Measurements from ENCODE around the gene SYMPK.
A peak's percentile ranks its signal among the peaks of the same experiment; 100 is the strongest.

Gene SYMPK

DNA sequence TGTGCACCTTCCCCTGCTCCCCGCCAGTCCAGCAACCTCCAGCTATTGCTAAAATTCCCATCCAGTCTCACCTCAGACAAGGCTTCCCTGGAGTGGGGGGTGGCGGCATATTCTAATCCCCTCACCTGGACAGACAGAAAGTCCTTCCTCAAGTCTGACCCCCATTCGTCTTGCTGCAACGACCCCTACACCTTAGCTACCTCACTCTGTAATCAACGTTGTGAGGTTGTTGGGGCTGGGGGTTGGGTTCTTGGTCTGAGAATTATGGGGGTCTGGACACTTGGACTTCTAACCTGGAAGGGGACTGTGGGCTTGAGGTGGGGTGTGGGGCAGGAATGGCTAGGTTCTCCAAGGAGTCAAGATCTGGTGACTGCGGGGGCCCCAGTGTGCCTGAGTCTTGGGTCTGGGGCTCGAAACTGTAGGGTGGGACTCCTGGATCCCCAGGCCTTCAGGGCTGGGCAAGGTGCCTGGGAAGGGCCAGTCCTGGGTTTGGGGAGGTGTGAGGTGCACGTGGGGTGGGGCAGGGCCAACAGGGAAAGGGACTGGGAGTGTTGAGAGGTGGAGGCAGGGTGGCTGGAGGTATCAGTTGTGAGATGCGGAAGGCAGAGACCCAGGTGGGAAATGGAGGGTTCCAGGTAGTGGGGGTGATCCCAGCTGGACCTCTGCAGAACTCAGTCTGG is 2.5 kb upstream of the SYMPK start:
- no peak overlapping the region for H3K4me3 ChIP-seq (ENCODE audit: low read depth, low read length)
- H3K9ac ChIP-seq, result no peak overlapping the region
- TF ChIP-seq, protein P1, sequence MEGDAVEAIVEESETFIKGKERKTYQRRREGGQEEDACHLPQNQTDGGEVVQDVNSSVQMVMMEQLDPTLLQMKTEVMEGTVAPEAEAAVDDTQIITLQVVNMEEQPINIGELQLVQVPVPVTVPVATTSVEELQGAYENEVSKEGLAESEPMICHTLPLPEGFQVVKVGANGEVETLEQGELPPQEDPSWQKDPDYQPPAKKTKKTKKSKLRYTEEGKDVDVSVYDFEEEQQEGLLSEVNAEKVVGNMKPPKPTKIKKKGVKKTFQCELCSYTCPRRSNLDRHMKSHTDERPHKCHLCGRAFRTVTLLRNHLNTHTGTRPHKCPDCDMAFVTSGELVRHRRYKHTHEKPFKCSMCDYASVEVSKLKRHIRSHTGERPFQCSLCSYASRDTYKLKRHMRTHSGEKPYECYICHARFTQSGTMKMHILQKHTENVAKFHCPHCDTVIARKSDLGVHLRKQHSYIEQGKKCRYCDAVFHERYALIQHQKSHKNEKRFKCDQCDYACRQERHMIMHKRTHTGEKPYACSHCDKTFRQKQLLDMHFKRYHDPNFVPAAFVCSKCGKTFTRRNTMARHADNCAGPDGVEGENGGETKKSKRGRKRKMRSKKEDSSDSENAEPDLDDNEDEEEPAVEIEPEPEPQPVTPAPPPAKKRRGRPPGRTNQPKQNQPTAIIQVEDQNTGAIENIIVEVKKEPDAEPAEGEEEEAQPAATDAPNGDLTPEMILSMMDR (IDR thresholded peaks at IDR 0.05), result no peak
- H3K79me2 ChIP-seq, result peaks cover 3% of the 10 kb centered on the region
- no peaks in the 10 kb centered on the region for H3K36me3 ChIP-seq (ENCODE audit: control insufficient read depth, insufficient read depth, low read length)
- no peaks in the 10 kb centered on the region for H3K9me3 ChIP-seq (ENCODE audit: control insufficient read depth, low read length)
- peaks cover 3% of the 10 kb centered on the region for H3K4me1 ChIP-seq
- no peak overlapping the region for H2AFZ ChIP-seq
- no peak overlapping the region for H3K27ac ChIP-seq
- no peak overlapping the region for H3K4me2 ChIP-seq (ENCODE audit: low read length)
- no peaks in the 10 kb centered on the region for H3K27me3 ChIP-seq (ENCODE audit: control insufficient read depth, insufficient read depth, low read length)

DNA sequence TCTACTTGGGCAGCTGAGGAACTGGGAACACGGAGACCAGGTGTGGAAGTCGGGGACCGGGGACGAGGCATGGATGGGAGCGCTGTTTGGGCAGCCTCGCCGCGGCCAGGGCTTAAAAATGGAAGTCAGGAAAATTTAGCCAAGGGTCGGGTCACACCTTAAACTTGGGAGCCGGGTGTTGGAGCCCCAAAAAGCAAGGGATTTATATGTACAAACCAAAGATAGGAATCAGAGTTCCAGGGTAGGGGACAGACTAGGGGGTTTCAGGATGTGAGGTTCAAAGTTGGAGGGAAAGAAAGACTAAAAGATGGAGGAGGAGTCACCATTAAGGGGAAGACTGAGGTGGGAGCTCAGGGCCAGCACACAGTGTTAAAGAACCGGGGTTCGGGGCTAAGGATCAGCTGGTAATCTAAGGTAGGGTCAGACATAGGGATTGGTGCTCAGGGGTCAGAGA is 1.7 kb upstream of the SYMPK start:
- H2AFZ ChIP-seq, result peak overlapping the region; percentile 82
- H3K9ac ChIP-seq, result no peak overlapping the region
- H3K27me3 ChIP-seq (ENCODE audit: control insufficient read depth, insufficient read depth, low read length), result no peaks in the 10 kb centered on the region
- peaks cover 3% of the 10 kb centered on the region for H3K79me2 ChIP-seq
- H3K9me3 ChIP-seq (ENCODE audit: control insufficient read depth, low read length), result no peaks in the 10 kb centered on the region
- H3K4me2 ChIP-seq (ENCODE audit: low read length), result no peak overlapping the region
- no peak overlapping the region for H3K4me3 ChIP-seq (ENCODE audit: low read depth, low read length)
- TF ChIP-seq, protein P1 (IDR thresholded peaks at IDR 0.05), result no peak
- H3K4me1 ChIP-seq, result peaks cover 3% of the 10 kb centered on the region
- H3K36me3 ChIP-seq (ENCODE audit: control insufficient read depth, insufficient read depth, low read length), result no peaks in the 10 kb centered on the region
- H3K27ac ChIP-seq, result no peak overlapping the region

DNA sequence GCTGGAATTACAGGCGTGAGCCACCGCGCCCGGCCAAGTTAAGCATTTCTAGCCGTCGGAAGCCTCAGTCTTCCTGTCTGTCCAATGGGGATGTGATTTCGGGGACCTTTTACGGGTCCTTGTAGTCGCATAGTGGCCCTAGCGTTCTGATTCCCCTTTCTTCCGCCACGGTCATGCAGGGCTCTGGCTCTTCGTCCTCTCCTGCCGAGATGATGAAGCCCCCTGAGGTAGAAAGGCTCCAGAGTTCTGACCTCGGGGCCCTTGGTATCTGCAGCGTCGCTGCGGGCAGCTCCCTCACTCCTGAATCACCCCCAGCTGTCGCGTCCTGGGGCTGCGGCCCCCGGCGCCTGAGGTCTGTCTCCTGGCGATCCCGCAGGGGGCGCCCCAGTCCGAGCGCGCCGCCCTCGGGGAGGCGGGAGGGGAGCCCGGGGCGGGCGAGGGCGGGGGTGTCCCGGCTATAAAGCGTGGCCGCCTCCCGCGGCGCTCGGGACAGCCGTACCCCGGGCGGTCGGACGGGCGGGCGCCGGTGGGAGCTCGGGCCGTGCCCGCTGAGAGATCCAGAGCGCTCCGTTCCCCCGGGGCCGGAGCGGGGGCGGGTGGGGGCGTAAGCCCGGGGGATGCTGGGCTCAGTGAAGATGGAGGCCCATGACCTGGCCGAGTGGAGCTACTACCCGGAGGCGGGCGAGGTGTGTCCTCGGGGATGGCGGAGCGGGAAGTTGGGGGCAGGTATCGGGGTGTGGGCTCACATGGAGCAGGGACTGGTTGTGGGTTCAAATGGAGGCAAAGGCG is 1.1 kb upstream of the SYMPK start, which contains the start of gene FOXA3:
TSS of gene FOXA3 (plus strand) at position 487 of the 789 bp plus-strand sequence. CDS start at position 618, 131 bp downstream.
- TF ChIP-seq, protein P1 (IDR thresholded peaks at IDR 0.05), result peak; percentile 36
- H2AFZ ChIP-seq, result peak within 1 kb of the TSS; percentile 82
- H3K4me2 ChIP-seq (ENCODE audit: low read length), result peak within 1 kb of the TSS; percentile 63
- H3K4me3 ChIP-seq (ENCODE audit: low read depth, low read length), result peak within 1 kb of the TSS; percentile 86
- no peaks in the 10 kb centered on the region for H3K9me3 ChIP-seq (ENCODE audit: control insufficient read depth, low read length)
- H3K36me3 ChIP-seq (ENCODE audit: control insufficient read depth, insufficient read depth, low read length), result no peaks in the 10 kb centered on the region
- no peak within 1 kb of the TSS for H3K27ac ChIP-seq
- no peak within 1 kb of the TSS for H3K9ac ChIP-seq
- H3K4me1 ChIP-seq, result peaks cover 3% of the 10 kb centered on the region
- H3K27me3 ChIP-seq (ENCODE audit: control insufficient read depth, insufficient read depth, low read length), result no peaks in the 10 kb centered on the region
- peaks cover 3% of the 10 kb centered on the region for H3K79me2 ChIP-seq

DNA sequence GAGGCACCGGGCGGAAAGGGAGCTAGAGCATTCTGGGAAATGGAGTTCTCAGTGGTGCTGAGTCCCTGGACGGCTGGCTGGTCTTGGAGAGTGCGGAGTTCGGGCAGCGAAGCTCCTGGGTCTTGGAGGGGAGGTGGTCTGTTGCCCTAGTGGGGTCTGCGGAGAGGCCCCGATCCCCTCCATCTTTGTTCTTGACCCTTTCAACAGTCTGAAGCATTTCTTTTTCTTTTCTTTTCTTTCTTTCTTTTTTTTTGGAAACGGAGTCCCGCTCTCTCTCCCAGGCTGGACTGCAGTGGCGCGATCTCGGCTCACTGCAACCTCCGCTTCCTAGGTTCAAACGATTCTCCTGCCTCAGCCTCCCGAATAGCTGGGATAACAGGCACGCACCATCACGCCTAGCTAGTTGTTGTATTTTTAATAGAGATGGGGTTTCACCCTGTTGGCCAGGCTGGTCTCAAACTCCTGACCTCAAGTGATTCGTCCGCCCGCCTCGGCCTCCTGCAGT is 440 bp upstream of the SYMPK start:
- H3K9ac ChIP-seq, result no peak overlapping the region
- H3K9me3 ChIP-seq (ENCODE audit: control insufficient read depth, low read length), result no peaks in the 10 kb centered on the region
- no peaks in the 10 kb centered on the region for H3K36me3 ChIP-seq (ENCODE audit: control insufficient read depth, insufficient read depth, low read length)
- H3K4me1 ChIP-seq, result peaks cover 3% of the 10 kb centered on the region
- peak overlapping the region; percentile 82 for H2AFZ ChIP-seq
- H3K4me2 ChIP-seq (ENCODE audit: low read length), result peak overlapping the region; percentile 63
- H3K27ac ChIP-seq, result no peak overlapping the region
- peak overlapping the region; percentile 86 for H3K4me3 ChIP-seq (ENCODE audit: low read depth, low read length)
- TF ChIP-seq, protein P1 (IDR thresholded peaks at IDR 0.05), result no peak
- peaks cover 3% of the 10 kb centered on the region for H3K79me2 ChIP-seq
- H3K27me3 ChIP-seq (ENCODE audit: control insufficient read depth, insufficient read depth, low read length), result no peaks in the 10 kb centered on the region
